ENCODE results near the gene TRIM17. TPM values are rescaled to one million over a fixed set of nuclear protein-coding genes. Genes with fewer than 3 reads are reported as not detected.
A peak's percentile ranks its signal among the peaks of the same experiment; 100 is the strongest.

The TRIM17 gene
- total RNA-seq, 1 experiment from 2014 or later, result not detected

DNA sequence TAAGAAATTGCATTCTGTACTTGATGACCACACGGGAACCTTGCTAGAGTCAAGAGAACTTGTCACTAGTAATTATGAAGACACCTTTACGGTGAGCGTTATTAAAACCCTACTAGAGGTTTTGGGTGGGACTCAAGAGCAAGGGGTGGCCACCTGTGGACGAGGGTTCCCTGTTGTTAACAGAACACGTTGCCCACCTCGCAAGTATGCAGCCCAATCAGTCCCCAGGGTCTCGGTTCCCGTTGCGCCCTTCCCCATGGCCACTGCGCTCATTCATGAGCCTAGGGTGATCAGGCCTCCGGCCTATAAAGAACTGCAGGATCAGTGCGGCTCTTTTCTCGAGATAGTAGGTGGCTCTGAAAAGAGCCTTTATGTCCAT, 40.3 kb upstream of the TRIM17 start:
- Histone ChIP-seq H3K9me3 (ENCODE audit: low read length) (no peaks in the 10 kb centered on the region), H3K4me3 (ENCODE audit: low read length) (peak overlapping the region; percentile 87), H4K20me1 (ENCODE audit: low read length) (peaks cover 15% of the 10 kb centered on the region), H3K36me3 (ENCODE audit: low read depth, low read length) (no peaks in the 10 kb centered on the region), H3K4me1 (ENCODE audit: insufficient read depth, low read length) (peaks cover 15% of the 10 kb centered on the region; the same call in 1 of the 2 replicates), H2AFZ (ENCODE audit: low read length) (peak overlapping the region; percentile 63), H3F3A (ENCODE audit: low read length, unreplicated experiment) (no peaks in the 10 kb centered on the region), H3K27me3 (ENCODE audit: low read length) (no peaks in the 10 kb centered on the region), H3K27ac (ENCODE audit: low read length) (peak overlapping the region; percentile 64), H3K4me2 (ENCODE audit: low read length) (peak overlapping the region; percentile 85), H3K79me2 (ENCODE audit: low read length) (peaks cover 29% of the 10 kb centered on the region), H3K9ac (ENCODE audit: low read length) (peak overlapping the region; percentile 80), H3K9me2 (replicated peaks; ENCODE audit: low read length) (no peaks in the 10 kb centered on the region)
- no peak for TF ChIP-seq EZH2phosphoT487 (IDR thresholded peaks at IDR 0.05; ENCODE audit: borderline replicate concordance, low read length)
- TF ChIP-seq EZH2 (IDR thresholded peaks at IDR 0.05; ENCODE audit: low read length, unreplicated experiment), result no peak
- no peak for TF ChIP-seq CTCF (conservative IDR thresholded peaks at IDR 0.05; ENCODE audit: low read depth, low read length)
- no TSS peak for BruUV-seq (replicated peaks)
- POLR2A ChIA-PET (ENCODE audit: unreplicated experiment), result interaction anchor here (0.6 to 0.7 kb wide), 4 partner anchors 29 to 1350 kb away, joined by 3 to 7 read pairs (median 4); no protein-coding TSS in a partner anchor
- ATAC-seq (peak; percentile 8), DNase-seq (no peak)
- CTCF ChIA-PET, result interaction anchor here (0.6 kb wide), 1 partner anchor 58 kb away, joined by 3 read pairs; no protein-coding TSS in a partner anchor
- intact Hi-C loops (cut with micrococcal nuclease), result loop anchor here (1.0 to 5.0 kb wide), 7 partner anchors 51 to 290 kb away; partner anchors contain the start of genes IBA57 and TRIM11

DNA sequence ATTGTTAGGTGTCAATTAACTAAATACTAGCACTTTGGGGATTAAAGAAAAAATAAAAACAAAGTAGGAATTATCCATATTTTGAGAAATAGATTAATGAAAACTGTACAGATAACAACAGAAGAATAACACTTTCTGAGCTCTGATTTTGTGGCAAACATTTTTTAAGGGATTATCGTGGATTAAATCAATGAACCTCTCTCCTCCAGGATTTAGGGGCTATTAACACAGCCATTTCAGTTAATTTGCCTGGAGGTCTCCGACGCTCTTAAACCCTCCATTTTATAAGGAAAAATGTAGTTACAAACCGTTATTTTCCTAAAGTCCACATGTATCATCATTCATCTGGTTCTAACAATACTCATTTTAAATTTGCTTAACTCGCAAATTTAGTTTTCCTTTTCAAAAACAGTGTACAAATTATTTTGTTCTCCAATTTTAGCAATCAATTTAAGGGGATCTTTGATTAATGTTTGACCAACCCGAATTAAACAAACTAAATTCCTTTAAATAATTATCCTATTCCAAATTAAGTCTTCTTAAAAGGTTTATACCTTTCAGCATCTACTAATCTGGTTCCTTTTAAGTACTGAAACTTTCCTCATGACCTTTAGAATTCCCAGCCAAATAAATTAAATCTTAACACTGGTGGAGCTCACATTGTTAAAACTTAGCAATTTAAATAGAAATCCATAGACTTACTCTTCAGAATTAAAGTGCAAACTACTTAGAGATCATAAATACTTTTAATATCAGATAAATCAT, 39.8 kb upstream of the TRIM17 start:
- CTCF ChIA-PET, result no interaction called here
- H3F3A ChIP-seq (ENCODE audit: low read length, unreplicated experiment), result no peaks in the 10 kb centered on the region
- peak overlapping the region; percentile 85 for H3K4me2 ChIP-seq (ENCODE audit: low read length)
- peak overlapping the region; percentile 64 for H3K27ac ChIP-seq (ENCODE audit: low read length)
- H2AFZ ChIP-seq (ENCODE audit: low read length), result 0 out of 2 replicates have a peak overlapping the region, but pooled peaks have one; percentile 63
- no TSS peak for BruUV-seq (replicated peaks)
- no peaks in the 10 kb centered on the region for H3K9me2 ChIP-seq (replicated peaks; ENCODE audit: low read length)
- H3K27me3 ChIP-seq (ENCODE audit: low read length), result no peaks in the 10 kb centered on the region
- H3K36me3 ChIP-seq (ENCODE audit: low read depth, low read length), result no peaks in the 10 kb centered on the region
- peaks cover 29% of the 10 kb centered on the region for H3K79me2 ChIP-seq (ENCODE audit: low read length)
- H3K4me3 ChIP-seq (ENCODE audit: low read length), result peak overlapping the region; percentile 87
- ATAC-seq (no peak), DNase-seq (no peak)
- intact Hi-C loops (cut with micrococcal nuclease), result loop anchor here (1.0 to 5.0 kb wide), 7 partner anchors 50 to 289 kb away; partner anchors contain the start of genes IBA57 and TRIM11
- POLR2A ChIA-PET (ENCODE audit: unreplicated experiment), result interaction anchor here (0.7 kb wide), 1 partner anchor 1350 kb away, joined by 4 read pairs; no protein-coding TSS in a partner anchor
- H3K4me1 ChIP-seq (ENCODE audit: insufficient read depth, low read length), result peaks cover 15% of the 10 kb centered on the region; the same call in 1 of the 2 replicates
- H3K9ac ChIP-seq (ENCODE audit: low read length), result peak overlapping the region; percentile 80
- no peaks in the 10 kb centered on the region for H3K9me3 ChIP-seq (ENCODE audit: low read length)
- peaks cover 15% of the 10 kb centered on the region for H4K20me1 ChIP-seq (ENCODE audit: low read length)
- TF ChIP-seq EZH2 (IDR thresholded peaks at IDR 0.05; ENCODE audit: low read length, unreplicated experiment), result no peak
- TF ChIP-seq EZH2phosphoT487 (IDR thresholded peaks at IDR 0.05; ENCODE audit: borderline replicate concordance, low read length), result no peak
- TF ChIP-seq CTCF (conservative IDR thresholded peaks at IDR 0.05; ENCODE audit: low read depth, low read length), result no peak

All from PC-3 (cell line).